22Rv1 (cell line): ENCODE data around the gene LPIN3.

Experiments
- H3K27ac ChIP-seq: fragments of 450-650 bp; 2 replicates; pipeline ENCODE4 v1.5.1; 2017
- ZFX ChIP-seq: fragments of 450-650 bp; IDR thresholded peaks from 2 replicates; pipeline ENCODE4 v1.6.1; 2017; ENCODE audit warnings: antibody characterized with exemption, borderline replicate concordance
- TF ChIP-seq, protein P1 (sequence below): fragments of 450-650 bp; IDR thresholded peaks from 2 replicates; pipeline ENCODE4 v1.5.1; 2017; ENCODE audit warnings: mild to moderate bottlenecking

The LPIN3 gene

GRCh38 chr20:41391587-41392001 lies 51.0 kb downstream of the LPIN3 start:
- TF ChIP-seq, protein P1, sequence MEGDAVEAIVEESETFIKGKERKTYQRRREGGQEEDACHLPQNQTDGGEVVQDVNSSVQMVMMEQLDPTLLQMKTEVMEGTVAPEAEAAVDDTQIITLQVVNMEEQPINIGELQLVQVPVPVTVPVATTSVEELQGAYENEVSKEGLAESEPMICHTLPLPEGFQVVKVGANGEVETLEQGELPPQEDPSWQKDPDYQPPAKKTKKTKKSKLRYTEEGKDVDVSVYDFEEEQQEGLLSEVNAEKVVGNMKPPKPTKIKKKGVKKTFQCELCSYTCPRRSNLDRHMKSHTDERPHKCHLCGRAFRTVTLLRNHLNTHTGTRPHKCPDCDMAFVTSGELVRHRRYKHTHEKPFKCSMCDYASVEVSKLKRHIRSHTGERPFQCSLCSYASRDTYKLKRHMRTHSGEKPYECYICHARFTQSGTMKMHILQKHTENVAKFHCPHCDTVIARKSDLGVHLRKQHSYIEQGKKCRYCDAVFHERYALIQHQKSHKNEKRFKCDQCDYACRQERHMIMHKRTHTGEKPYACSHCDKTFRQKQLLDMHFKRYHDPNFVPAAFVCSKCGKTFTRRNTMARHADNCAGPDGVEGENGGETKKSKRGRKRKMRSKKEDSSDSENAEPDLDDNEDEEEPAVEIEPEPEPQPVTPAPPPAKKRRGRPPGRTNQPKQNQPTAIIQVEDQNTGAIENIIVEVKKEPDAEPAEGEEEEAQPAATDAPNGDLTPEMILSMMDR: no peak
- no peak for TF ChIP-seq ZFX
- no peak overlapping the region for H3K27ac ChIP-seq

GRCh38 chr20:41392295-41392694 lies 51.7 kb downstream of the LPIN3 start:
- TF ChIP-seq, protein P1: no peak
- no peak for TF ChIP-seq ZFX
- no peak overlapping the region for H3K27ac ChIP-seq

DNA sequence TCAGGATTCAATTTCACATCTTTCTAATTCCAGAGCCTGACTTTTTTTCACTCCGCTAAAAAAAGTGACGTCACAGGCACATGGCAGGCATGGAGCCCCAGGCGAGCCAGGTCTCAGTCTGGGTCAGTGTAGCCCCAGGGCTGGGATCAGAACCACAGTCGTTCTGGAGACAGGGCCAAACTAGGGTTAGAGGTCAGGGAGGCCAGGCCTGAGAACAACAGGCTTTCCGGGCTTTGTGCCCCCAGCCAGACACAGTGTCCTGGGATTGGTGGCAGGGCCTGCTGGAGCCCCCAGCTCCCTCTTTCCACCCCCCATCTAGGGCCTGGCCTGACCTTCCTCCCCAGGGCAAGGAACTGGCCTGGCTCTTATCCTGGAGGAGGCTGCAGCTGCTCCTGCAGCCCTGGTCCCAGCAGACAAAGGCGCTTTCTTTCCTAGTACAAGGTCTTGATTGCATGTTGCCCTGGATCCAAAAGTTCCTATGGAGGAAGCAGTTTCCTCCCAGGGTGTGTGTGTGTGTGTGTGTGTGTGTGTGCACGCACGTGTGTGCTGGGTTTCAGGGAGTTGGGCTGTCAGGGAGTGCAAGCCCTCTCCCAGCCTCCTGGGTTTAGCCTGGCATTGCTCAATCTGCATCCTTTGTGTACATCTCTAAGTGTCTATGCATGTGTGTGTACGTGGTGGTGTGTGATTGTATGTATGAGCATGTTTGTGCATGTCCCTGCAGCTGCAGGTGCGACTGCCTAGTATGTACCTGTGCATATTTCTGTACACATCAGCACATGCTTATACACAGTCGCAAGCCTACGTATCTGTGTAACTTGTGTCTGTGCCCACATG lies 52.5 kb downstream of the LPIN3 start:
- TF ChIP-seq, protein P1: no peak
- TF ChIP-seq ZFX: no peak
- H3K27ac ChIP-seq: no peak overlapping the region

DNA sequence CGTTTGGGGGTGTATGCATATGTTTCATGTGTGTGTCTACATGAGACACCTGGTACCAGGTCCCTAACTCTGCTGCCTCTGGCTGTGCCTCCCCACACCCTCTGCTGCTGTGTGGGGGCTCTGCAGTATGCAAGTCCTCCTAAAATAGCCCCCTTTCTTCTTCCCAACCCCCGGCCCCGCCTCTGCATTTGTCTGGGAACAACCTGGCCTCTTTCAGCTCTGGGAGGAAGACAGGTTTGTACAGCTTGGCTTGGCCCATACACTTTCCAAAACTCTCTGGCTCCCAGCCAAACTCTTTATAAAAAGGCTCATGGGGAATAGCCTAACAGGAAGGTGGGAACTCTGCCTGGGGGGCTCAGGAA lies 53.1 kb downstream of the LPIN3 start:
- TF ChIP-seq, protein P1: no peak
- H3K27ac ChIP-seq: no peak overlapping the region

GRCh38 chr20:41394081-41394480 lies 53.5 kb downstream of the LPIN3 start:
- TF ChIP-seq, protein P1: no peak
- no peak for TF ChIP-seq ZFX
- no peak overlapping the region for H3K27ac ChIP-seq

- no peak overlapping the region for H3K27ac ChIP-seq
- TF ChIP-seq, protein P1: no peak
- TF ChIP-seq ZFX: no peak
Measured at GRCh38 chr20:41394931-41395666, 54.5 kb downstream of the LPIN3 start.
